ENCODE measurements around the gene MAJIN.
A peak's percentile ranks its signal among the peaks of the same experiment; 100 is the strongest.

MAJIN gene

DNA sequence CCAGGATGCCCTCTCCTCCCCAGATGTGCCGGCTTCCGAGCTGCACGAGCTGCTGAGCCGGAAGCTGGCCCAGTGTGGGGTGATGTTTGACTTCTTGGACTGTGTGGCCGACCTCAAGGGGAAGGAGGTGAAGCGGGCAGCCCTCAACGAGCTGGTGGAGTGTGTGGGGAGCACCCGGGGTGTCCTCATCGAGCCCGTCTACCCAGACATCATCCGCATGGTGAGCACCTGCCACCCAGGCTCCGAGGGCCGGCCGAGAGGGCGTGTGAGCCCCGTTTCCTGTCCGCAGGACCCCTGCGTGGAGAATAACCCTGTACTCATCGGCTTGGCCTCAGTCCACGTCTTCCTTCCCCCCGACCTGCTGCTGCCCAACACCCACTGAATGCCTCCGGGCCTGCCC is 45.2 kb downstream of the MAJIN start:
- Histone ChIP-seq H3K4me1 (ENCODE audit: control insufficient read depth, insufficient read depth, low read length) (peaks cover 3% of the 10 kb centered on the region), H3K4me3 (ENCODE audit: low read depth, low read length) (no peak overlapping the region), H3K27me3 (ENCODE audit: control insufficient read depth, insufficient read depth, low read length) (peaks cover 3% of the 10 kb centered on the region), H3K9ac (ENCODE audit: low read depth, low read length) (no peak overlapping the region), H3K9me3 (ENCODE audit: control insufficient read depth, insufficient read depth, low read length) (no peaks in the 10 kb centered on the region), H3K36me3 (ENCODE audit: control insufficient read depth, insufficient read depth, low read length) (peaks cover 4% of the 10 kb centered on the region)

DNA sequence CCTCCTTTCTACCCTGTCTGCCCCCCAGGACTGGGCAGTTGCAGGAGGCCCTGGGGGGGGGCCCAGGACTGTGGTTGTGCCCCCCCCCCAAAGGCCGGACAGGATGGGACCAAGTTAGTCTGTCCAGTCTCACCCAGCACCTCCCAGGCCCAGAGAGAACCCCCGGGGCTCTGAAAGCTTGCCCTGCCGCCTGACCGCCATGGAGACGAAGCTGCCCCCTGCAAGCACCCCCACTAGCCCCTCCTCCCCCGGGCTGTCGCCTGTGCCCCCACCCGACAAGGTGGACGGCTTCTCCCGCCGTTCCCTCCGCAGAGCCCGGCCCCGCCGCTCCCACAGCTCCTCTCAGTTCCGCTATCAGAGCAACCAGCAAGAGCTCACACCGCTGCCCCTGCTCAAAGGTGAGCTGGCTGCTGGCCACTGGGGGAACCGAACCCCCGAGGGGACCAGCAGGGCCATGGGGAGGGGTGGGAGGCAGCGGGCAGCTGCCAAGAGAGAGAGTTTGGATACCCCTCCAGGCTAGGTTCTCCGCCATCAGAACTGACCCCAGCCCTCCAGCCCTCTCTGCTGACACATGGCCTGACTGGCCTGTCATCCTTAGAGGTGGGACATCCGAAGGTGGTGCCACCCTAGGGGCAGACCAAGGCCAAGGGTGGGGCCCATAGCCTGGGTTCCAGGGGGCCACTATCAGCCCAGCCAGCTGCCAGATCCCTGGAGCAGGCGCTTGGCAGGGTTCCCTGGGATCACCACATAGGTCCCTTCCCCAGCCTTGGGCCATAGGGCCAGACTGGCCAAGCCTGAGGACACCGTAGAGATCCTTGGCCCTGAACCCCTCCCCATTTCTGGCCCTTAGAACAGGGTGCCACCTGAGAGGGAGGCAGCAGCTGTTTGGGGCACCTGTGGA is 46.1 kb downstream of the MAJIN start:
- peaks cover 3% of the 10 kb centered on the region for H3K27me3 ChIP-seq (ENCODE audit: control insufficient read depth, insufficient read depth, low read length)
- H3K4me3 ChIP-seq (ENCODE audit: low read depth, low read length), result no peak overlapping the region
- H3K4me1 ChIP-seq (ENCODE audit: control insufficient read depth, insufficient read depth, low read length), result peaks cover 3% of the 10 kb centered on the region
- H3K9me3 ChIP-seq (ENCODE audit: control insufficient read depth, insufficient read depth, low read length), result no peaks in the 10 kb centered on the region
- no peaks in the 10 kb centered on the region for H3K36me3 ChIP-seq (ENCODE audit: control insufficient read depth, insufficient read depth, low read length)
- H3K9ac ChIP-seq (ENCODE audit: low read depth, low read length), result no peak overlapping the region

DNA sequence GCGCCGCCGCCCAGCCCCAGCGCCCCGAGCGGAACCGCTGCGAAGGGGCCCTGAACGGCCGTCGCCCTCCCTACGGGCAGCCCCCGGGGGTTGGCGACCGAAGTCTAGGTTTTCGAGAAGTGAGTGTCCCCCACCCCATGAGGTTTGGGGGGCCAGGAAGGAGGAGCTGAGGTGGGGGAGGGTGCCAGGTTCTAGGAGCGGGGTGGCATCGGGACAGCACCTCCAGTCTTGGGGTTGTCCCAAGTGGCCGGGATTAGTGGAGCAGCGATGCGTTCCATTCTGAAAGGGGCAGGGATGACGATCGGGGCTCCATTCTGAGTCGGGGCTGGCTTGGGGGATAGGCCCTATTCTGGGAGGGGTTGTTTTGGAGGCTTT is 47.0 kb downstream of the MAJIN start:
- no peaks in the 10 kb centered on the region for H3K9me3 ChIP-seq (ENCODE audit: control insufficient read depth, insufficient read depth, low read length)
- H3K36me3 ChIP-seq (ENCODE audit: control insufficient read depth, insufficient read depth, low read length), result no peaks in the 10 kb centered on the region
- peak overlapping the region; percentile 72 for H3K4me3 ChIP-seq (ENCODE audit: low read depth, low read length)
- H3K9ac ChIP-seq (ENCODE audit: low read depth, low read length), result no peak overlapping the region
- H3K27me3 ChIP-seq (ENCODE audit: control insufficient read depth, insufficient read depth, low read length), result peaks cover 3% of the 10 kb centered on the region
- H3K4me1 ChIP-seq (ENCODE audit: control insufficient read depth, insufficient read depth, low read length), result peaks cover 3% of the 10 kb centered on the region

DNA sequence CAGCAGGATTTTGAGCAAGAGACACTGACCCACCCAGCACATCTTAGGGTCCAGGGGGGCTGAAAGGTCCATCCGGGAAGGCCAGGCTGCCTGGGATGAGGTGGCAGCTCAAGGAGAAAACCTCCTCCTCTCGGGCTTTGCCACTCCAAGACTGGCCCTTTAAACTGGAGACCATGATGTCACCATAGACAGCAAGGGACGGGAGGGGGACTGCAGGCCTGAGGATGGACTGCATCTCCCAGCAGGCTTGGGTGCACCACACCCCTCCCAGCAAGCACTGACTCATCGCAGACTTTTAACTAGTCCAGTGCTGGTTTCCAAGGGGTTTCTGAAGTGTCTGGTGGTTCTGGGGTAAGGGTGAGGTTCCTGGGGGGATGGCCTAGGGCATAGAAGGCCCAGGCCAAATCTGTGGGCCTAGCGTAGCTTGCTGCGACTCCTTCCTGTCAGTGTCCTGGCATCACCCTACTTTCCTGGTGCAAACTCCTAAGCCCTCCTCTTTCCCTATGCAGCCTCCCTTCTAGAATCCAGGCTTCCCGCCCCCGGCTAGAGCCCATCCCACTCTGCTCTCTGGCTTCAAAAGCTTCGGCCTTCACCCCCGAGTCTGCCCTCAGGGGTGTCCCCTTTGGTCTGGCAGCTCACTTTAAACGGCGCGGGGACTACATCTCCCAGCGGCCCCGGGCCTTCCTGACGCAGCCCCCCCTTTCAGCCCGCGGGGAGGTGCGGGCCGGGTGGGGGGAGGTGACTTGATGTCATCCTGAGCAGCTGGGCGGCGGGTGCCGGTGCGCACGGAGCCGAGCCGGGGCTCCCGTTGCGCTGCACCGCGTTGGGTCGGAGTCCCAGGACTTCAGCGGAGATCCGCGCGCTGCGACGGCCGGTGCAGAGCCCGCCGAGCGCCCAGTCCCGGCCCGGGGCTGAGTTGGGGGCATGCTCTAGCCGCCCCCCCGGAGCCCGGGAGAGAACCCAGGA is 47.7 kb downstream of the MAJIN start, which contains the start of gene PPP2R5B:
PPP2R5B (plus strand) TSS at position 746 of the 966 bp plus-strand sequence. CDS start 1,046 bp downstream, outside the sequence.
- no peaks in the 10 kb centered on the region for H3K36me3 ChIP-seq (ENCODE audit: control insufficient read depth, insufficient read depth, low read length)
- peak within 1 kb of the TSS; percentile 72 for H3K4me3 ChIP-seq (ENCODE audit: low read depth, low read length)
- no peaks in the 10 kb centered on the region for H3K9me3 ChIP-seq (ENCODE audit: control insufficient read depth, insufficient read depth, low read length)
- peak within 1 kb of the TSS; percentile 88 for H3K9ac ChIP-seq (ENCODE audit: low read depth, low read length)
- peaks cover 3% of the 10 kb centered on the region for H3K4me1 ChIP-seq (ENCODE audit: control insufficient read depth, insufficient read depth, low read length)
- H3K27me3 ChIP-seq (ENCODE audit: control insufficient read depth, insufficient read depth, low read length), result peaks cover 3% of the 10 kb centered on the region

DNA sequence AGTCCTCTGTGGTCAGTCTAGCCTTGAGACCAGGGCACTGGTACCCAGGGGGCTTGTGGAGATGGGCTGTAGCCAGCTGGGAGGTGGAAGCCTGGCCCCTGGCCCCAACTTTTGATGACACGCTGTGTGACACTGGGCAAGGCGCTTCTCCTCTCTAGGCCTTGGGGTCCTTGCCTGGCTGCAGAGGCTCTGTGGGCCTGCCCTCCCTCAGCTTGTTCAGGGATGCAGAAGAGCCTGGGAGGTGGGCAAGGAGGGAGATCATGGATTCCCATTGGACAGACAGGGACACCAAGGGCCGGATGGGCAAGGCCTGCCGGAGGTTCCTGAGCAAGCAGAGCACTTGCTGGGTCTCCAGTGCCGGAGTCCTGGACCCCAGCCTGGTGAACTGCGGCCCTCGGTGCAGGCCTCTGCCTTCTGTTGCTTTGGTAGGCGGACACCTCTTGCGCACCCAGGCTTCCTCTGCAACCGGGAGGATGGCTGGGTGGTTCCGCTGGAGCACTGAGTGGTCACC is 48.7 kb downstream of the MAJIN start:
- H3K27me3 ChIP-seq (ENCODE audit: control insufficient read depth, insufficient read depth, low read length), result peaks cover 3% of the 10 kb centered on the region
- no peak overlapping the region for H3K9ac ChIP-seq (ENCODE audit: low read depth, low read length)
- peaks cover 3% of the 10 kb centered on the region for H3K4me1 ChIP-seq (ENCODE audit: control insufficient read depth, insufficient read depth, low read length)
- no peaks in the 10 kb centered on the region for H3K36me3 ChIP-seq (ENCODE audit: control insufficient read depth, insufficient read depth, low read length)
- H3K9me3 ChIP-seq (ENCODE audit: control insufficient read depth, insufficient read depth, low read length), result no peaks in the 10 kb centered on the region
- peak overlapping the region; percentile 72 for H3K4me3 ChIP-seq (ENCODE audit: low read depth, low read length)

DNA sequence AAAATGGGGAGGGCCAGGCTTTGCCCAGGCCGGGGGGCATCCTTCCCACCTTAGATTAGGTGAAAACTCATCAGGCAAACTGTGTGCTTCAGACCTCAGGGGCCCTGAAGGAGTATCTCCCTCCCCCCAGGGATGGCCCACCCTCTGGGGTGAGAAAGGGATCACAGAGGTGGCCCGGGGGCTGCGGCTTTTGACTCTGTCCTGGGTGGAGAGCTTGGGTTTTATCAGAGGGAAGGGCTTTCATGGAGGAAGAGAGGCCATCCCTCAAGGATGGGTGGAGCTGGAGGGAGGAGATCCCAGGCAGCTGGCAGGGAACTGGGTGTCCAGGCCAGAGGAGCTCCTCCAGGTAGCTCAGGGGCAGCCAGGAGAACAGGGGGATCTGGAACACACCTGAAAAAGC is 50.5 kb downstream of the MAJIN start:
- H3K4me1 ChIP-seq (ENCODE audit: control insufficient read depth, insufficient read depth, low read length), result peaks cover 9% of the 10 kb centered on the region
- H3K9me3 ChIP-seq (ENCODE audit: control insufficient read depth, insufficient read depth, low read length), result no peaks in the 10 kb centered on the region
- H3K9ac ChIP-seq (ENCODE audit: low read depth, low read length), result no peak overlapping the region
- no peaks in the 10 kb centered on the region for H3K36me3 ChIP-seq (ENCODE audit: control insufficient read depth, insufficient read depth, low read length)
- H3K27me3 ChIP-seq (ENCODE audit: control insufficient read depth, insufficient read depth, low read length), result peaks cover 3% of the 10 kb centered on the region
- H3K4me3 ChIP-seq (ENCODE audit: low read depth, low read length), result no peak overlapping the region

DNA sequence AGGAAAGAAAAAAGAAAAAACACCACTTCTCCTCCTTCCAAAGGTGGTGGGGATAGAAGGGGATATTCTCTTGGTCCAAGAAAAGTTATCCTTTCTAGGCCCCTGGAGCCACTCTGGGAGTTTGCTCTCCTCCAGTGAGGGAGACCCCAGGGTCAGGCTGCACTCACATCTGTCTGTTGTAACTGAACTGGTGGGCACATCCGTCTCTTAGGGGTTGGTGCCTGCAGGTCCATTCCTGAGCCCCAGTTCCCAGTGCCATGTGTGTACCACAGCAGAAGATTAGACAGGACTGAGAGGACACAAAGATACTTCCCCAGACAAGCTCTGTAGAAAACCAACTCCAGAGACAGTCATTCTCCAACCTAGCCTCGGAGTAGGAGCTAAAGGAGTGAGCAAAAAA is 51.8 kb downstream of the MAJIN start:
- Histone ChIP-seq H3K9ac (ENCODE audit: low read depth, low read length) (no peak overlapping the region), H3K9me3 (ENCODE audit: control insufficient read depth, insufficient read depth, low read length) (no peaks in the 10 kb centered on the region), H3K4me3 (ENCODE audit: low read depth, low read length) (no peak overlapping the region), H3K36me3 (ENCODE audit: control insufficient read depth, insufficient read depth, low read length) (no peaks in the 10 kb centered on the region), H3K4me1 (ENCODE audit: control insufficient read depth, insufficient read depth, low read length) (peaks cover 9% of the 10 kb centered on the region), H3K27me3 (ENCODE audit: control insufficient read depth, insufficient read depth, low read length) (peaks cover 1% of the 10 kb centered on the region)

DNA sequence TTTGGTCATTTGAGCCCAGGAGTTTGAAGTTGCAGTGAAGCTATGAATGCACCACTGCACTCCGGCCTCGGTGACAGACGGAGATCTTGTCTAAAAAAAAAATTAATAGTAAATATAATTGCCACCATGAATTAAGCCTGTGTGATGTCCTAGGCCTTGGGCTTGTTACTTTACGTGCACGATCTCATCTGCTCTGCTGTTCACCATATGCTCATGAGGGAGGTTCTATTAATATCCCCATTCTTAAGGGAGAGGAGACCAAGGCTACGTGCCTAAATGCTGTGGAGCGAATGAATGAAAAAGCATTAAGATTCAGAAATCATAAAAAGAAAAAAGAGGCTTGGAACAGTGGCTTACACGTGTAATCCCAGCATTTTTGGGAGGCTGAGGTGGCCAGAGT is 52.3 kb downstream of the MAJIN start:
- H3K4me1 ChIP-seq (ENCODE audit: control insufficient read depth, insufficient read depth, low read length), result peaks cover 9% of the 10 kb centered on the region
- H3K27me3 ChIP-seq (ENCODE audit: control insufficient read depth, insufficient read depth, low read length), result no peaks in the 10 kb centered on the region
- no peaks in the 10 kb centered on the region for H3K36me3 ChIP-seq (ENCODE audit: control insufficient read depth, insufficient read depth, low read length)
- no peak overlapping the region for H3K9ac ChIP-seq (ENCODE audit: low read depth, low read length)
- no peaks in the 10 kb centered on the region for H3K9me3 ChIP-seq (ENCODE audit: control insufficient read depth, insufficient read depth, low read length)
- no peak overlapping the region for H3K4me3 ChIP-seq (ENCODE audit: low read depth, low read length)

DNA sequence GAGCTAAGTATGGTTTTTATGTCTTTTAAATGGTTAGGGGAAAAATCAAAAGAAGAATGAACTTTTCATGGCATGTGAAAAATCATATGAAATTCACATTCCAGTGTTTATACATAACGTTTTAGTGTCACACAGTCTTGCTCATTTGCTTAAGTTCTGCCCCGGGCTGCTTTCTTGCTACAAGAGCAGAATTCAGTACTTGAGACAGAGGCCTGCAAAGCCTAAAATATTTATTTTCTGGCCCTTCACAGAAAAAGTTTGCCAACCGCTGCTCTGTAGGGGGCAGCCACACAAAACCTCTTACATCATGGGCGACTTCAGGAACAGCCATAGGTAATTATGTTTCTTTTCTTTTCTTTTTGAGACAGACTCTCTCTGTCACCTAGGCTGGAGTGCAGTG is 53.9 kb downstream of the MAJIN start:
- Histone ChIP-seq H3K36me3 (ENCODE audit: control insufficient read depth, insufficient read depth, low read length) (peaks cover 11% of the 10 kb centered on the region), H3K9ac (ENCODE audit: low read depth, low read length) (peak overlapping the region; percentile 56), H3K4me3 (ENCODE audit: low read depth, low read length) (peak overlapping the region; percentile 57), H3K9me3 (ENCODE audit: control insufficient read depth, insufficient read depth, low read length) (no peaks in the 10 kb centered on the region), H3K4me1 (ENCODE audit: control insufficient read depth, insufficient read depth, low read length) (peaks cover 6% of the 10 kb centered on the region), H3K27me3 (ENCODE audit: control insufficient read depth, insufficient read depth, low read length) (no peaks in the 10 kb centered on the region)

DNA sequence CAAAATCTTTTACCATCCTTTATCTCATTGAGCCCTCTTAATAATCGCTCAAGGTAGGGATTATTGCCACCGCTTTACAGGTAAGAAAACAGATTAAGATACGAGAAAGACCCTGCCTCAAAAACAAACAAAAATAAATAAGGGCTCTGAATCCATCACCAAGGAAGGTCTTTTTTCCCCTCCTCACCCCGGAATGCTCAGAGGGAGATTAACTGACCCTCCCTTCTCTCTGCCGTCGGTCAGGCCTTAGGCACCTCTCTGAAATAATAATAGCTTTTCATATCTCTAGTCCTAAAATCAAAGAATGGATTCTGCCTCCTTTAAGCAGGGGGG is 54.3 kb downstream of the MAJIN start:
- H3K27me3 ChIP-seq (ENCODE audit: control insufficient read depth, insufficient read depth, low read length), result no peaks in the 10 kb centered on the region
- H3K4me3 ChIP-seq (ENCODE audit: low read depth, low read length), result peak overlapping the region; percentile 57
- peaks cover 6% of the 10 kb centered on the region for H3K4me1 ChIP-seq (ENCODE audit: control insufficient read depth, insufficient read depth, low read length)
- H3K9ac ChIP-seq (ENCODE audit: low read depth, low read length), result peak overlapping the region; percentile 56
- H3K36me3 ChIP-seq (ENCODE audit: control insufficient read depth, insufficient read depth, low read length), result peaks cover 15% of the 10 kb centered on the region
- H3K9me3 ChIP-seq (ENCODE audit: control insufficient read depth, insufficient read depth, low read length), result no peaks in the 10 kb centered on the region

DNA sequence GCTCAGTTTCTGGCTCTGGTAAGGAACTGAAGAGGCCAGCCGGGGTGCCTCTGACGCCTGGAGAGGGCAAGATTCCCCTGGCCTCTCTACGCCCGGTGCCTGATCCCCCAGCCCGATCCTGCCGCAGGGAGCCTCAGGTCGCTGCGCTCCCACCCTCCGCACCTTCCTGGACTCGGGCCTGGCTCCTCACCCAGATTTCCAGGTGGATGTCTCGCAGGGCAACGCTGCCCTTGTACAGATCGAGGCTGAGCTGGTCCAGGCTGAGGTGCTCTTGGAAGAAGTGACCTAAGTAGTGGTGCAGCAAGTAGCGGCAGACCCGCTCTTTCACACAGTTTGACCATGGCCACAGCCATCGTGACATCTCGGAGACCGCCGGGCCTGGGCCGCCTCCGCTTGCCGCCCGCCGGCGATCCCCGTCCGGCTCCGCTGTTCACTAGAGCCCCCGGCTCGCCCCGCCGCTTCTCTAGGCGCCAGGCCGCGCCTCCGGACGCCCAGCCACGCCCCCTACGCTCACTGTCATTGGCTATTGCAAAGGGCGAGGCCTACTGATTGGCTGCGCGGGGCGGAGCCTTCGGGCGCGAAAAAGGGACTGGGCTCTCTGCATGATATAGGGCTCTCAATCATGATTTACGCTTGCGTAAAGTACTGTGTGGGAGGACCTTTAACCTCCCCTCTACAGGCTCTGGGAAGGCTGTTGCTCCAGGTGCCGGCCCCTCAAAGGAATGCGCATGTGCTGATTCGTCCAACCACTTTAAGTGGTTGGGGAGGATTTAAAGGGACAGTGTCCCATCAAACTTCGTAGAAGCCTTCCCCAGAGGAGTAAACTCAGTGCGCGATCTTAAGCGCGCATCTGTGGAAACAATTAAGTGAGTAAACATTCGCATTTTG is 54.9 kb downstream of the MAJIN start, which contains the start of gene ATG2A:
ATG2A (minus strand) TSS at position 435 of the 888 bp plus-strand sequence; CDS start at position 361, 74 bp downstream.
- H3K4me3 ChIP-seq (ENCODE audit: low read depth, low read length), result peak within 1 kb of the TSS; percentile 96
- peaks cover 19% of the 10 kb centered on the region for H3K36me3 ChIP-seq (ENCODE audit: control insufficient read depth, insufficient read depth, low read length)
- H3K9ac ChIP-seq (ENCODE audit: low read depth, low read length), result peak within 1 kb of the TSS; percentile 74
- no peaks in the 10 kb centered on the region for H3K27me3 ChIP-seq (ENCODE audit: control insufficient read depth, insufficient read depth, low read length)
- H3K9me3 ChIP-seq (ENCODE audit: control insufficient read depth, insufficient read depth, low read length), result no peaks in the 10 kb centered on the region
- peaks cover 6% of the 10 kb centered on the region for H3K4me1 ChIP-seq (ENCODE audit: control insufficient read depth, insufficient read depth, low read length)

Measured in iPS-15b (cell line).